Mammary epithelial cell (primary cell): ENCODE measurements around the gene PBRM1.

ENCODE experiments used
- EZH2 ChIP-seq: IDR thresholded peaks from 2 replicates; pipeline ENCODE4 v1.6.1; 2012; ENCODE audit warnings: low read length, inconsistent platforms, borderline replicate concordance
- TF ChIP-seq, protein P1 (sequence below), 2 donors: IDR thresholded peaks in 1 of 2; conservative IDR thresholded peaks in 1 of 2; 2 replicates each; pipeline ENCODE4 v1.5.1; 2011 to 2012; ENCODE audit warnings: inconsistent platforms in 2 of 2, low read length in 2 of 2, mild to moderate bottlenecking in 2 of 2, control low read depth in 1 of 2, low read depth in 1 of 2; ENCODE audit not compliant: insufficient read depth in 1 of 2; ENCODE audit errors: extremely low read depth in 1 of 2

DNA sequence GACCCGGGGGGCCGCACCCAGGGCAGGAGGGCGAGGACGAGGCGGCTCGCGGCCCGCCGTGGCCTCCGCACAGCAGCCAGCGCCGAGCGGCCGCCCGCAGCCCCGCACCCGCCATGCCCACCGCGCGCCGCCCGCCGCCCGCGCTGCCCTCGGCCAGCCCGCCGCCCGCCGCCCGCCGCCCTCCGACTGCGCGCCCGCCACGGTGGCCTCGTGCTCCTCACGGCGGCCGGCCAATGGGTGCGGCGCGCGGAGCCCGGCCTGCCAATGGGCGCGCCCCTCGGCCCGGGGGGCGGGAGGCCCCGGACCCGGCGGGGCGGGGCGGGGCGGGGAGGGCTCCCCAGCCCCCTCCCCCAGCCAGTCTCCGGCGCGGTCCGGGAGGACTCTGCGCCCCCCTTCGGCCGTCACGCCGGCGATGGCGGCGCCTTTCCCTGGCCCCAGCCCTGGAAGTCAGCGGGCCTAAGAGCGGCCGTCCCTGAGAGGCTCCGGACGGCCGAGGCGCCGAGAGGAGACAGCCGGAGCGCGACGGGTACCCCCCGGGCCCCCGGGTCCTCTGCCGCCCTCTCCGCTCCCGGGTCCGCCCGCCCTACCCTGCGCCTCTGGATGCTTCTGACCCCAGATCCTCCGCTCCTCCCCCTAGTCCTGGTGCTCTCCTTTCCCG, 152.0 kb downstream of the PBRM1 start, which contains the start of gene NT5DC2:
- TF ChIP-seq, protein P1, sequence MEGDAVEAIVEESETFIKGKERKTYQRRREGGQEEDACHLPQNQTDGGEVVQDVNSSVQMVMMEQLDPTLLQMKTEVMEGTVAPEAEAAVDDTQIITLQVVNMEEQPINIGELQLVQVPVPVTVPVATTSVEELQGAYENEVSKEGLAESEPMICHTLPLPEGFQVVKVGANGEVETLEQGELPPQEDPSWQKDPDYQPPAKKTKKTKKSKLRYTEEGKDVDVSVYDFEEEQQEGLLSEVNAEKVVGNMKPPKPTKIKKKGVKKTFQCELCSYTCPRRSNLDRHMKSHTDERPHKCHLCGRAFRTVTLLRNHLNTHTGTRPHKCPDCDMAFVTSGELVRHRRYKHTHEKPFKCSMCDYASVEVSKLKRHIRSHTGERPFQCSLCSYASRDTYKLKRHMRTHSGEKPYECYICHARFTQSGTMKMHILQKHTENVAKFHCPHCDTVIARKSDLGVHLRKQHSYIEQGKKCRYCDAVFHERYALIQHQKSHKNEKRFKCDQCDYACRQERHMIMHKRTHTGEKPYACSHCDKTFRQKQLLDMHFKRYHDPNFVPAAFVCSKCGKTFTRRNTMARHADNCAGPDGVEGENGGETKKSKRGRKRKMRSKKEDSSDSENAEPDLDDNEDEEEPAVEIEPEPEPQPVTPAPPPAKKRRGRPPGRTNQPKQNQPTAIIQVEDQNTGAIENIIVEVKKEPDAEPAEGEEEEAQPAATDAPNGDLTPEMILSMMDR (conservative IDR thresholded peaks at IDR 0.05 in 1 of 2, IDR thresholded peaks at IDR 0.05 in 1 of 2; ENCODE audit: extremely low read depth in 1 of 2, insufficient read depth in 1 of 2, low read depth in 1 of 2, low read length in 2 of 2) = no peak
- TF ChIP-seq EZH2 = no peak
